NCI-H146 treated with DMSO at 0.1 percent for 48 hours (cell line): Measurements from ENCODE around the gene FRAS1.
"Not testable (repeated sequence)": the region's sequence is repeated elsewhere in the genome, so short reads cannot be mapped to it uniquely, and the experiment has no call there.

Source experiments
- DNase-seq: peaks from one replicate; lab custom pipeline; 2025; ENCODE audit not compliant: unreplicated experiment; lab: John Stamatoyannopoulos, UW

FRAS1 gene, protein sequence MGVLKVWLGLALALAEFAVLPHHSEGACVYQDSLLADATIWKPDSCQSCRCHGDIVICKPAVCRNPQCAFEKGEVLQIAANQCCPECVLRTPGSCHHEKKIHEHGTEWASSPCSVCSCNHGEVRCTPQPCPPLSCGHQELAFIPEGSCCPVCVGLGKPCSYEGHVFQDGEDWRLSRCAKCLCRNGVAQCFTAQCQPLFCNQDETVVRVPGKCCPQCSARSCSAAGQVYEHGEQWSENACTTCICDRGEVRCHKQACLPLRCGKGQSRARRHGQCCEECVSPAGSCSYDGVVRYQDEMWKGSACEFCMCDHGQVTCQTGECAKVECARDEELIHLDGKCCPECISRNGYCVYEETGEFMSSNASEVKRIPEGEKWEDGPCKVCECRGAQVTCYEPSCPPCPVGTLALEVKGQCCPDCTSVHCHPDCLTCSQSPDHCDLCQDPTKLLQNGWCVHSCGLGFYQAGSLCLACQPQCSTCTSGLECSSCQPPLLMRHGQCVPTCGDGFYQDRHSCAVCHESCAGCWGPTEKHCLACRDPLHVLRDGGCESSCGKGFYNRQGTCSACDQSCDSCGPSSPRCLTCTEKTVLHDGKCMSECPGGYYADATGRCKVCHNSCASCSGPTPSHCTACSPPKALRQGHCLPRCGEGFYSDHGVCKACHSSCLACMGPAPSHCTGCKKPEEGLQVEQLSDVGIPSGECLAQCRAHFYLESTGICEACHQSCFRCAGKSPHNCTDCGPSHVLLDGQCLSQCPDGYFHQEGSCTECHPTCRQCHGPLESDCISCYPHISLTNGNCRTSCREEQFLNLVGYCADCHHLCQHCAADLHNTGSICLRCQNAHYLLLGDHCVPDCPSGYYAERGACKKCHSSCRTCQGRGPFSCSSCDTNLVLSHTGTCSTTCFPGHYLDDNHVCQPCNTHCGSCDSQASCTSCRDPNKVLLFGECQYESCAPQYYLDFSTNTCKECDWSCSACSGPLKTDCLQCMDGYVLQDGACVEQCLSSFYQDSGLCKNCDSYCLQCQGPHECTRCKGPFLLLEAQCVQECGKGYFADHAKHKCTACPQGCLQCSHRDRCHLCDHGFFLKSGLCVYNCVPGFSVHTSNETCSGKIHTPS (N-terminal part only)

GRCh38 chr4:78057135-78057599, at the start of gene FRAS1:
Gene FRAS1 (plus strand): TSS chr4:78057323. CDS start chr4:78058010, 687 bp downstream.
- peak; percentile 72 for DNase-seq

- not testable (repeated sequence) for DNase-seq
These were observed 46.1 kb upstream of the FRAS1 start for GRCh38 chr4:78011003-78011402.

GRCh38 chr4:78014889-78015886, 41.9 kb upstream of the FRAS1 start:
- DNase-seq = peak; percentile 21

DNA sequence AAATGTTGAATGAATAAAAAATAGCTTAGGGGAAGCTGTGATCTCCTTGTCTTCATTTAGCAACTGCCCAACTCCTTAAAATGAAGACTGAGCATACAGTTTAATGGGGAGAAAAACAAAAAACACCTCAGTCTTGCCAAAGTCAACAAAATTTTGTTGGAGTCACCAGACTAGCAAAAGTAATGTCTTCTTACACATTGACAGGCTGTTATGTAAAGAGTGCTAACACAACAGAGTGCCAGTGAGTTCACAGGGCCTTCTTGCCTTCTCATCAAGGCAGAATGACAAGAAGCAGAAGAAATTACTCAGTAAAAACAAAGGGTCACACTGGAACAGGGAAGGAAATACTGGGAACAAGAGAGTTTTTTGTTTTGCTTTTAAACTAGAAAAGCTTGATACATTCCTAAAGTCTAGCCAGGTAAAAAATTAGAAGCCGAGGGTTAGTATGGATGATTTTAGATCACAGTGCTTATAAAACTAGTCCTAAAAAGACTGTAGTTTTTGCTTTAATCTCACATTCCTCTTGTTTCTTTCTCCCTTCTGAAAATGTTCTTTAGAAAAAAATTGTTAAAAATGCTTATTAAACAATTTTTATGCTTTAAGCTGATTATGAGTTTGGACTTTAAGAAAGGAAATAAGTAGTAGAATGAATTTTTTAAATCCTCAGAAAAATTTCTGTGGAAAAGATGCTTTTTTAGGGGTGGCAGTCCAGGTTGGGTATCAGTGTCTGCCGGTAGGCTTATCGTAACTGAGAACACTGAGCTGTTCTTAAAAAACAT, 38.7 kb upstream of the FRAS1 start:
- DNase-seq = no peak

GRCh38 chr4:78019414-78019813, 37.7 kb upstream of the FRAS1 start:
- no peak for DNase-seq

DNA sequence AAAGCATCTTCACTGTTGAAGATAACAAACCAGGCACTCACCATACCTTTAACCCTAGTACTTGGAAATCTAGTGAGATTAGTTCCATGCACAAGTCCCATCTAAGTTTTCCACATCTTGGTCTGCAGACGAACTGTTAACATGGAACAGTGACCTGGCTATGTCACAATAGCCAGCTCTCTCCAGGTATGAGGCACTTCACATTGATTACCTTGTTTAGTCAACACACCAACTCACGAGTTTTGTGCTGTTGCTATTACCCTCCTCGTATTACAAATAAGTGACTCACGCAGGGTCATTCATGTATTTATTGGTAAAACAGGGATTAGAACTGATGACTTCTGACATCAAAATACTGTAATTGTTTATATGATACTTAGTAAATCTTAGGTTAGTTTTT, 36.4 kb upstream of the FRAS1 start:
- DNase-seq = peak; percentile 15

GRCh38 chr4:78022517-78022916, 34.6 kb upstream of the FRAS1 start:
- DNase-seq = no peak

DNA sequence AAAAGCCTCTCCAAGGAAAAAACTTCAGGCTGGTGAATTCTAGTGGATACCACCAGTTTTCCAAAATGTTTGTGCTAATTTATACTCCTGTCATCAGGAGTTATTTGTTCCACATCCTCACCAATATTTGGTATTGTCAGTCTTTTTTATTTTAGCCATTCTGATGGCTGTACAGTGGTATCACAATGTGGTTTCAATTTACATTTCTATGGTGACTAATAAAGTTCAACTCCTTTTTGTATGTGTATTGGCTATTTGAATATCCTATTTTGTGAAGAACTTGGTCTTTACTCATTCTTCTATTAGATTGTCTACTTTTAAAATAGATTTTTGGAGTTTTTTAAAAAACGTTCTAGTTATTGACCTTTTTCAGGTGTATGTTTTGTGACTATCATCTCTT, 33.0 kb upstream of the FRAS1 start:
- no peak for DNase-seq

DNA sequence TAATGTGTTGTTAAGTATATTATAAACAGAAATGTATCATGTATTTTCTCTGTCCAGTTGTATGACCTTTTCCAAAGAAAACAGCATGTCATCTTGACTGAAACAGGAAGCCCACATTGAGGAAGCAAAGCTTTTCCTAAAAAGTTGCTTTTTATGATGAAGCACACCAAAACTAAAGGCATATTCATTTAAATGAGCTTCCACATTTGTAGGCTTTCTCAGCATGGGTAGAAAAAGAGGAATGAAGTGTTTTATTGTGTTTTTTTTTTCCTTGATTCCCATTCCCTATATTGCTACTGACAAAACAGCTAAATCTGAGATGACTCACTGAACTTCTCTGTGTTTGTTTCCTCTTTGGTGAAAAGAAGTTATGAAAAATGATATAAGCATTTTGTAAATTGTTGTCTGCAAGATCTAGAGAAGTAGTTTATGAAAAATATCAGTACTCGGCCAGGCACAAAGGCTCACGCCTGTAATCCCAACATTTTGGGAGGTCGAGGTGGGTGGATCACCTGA, 32.5 kb upstream of the FRAS1 start:
- no peak for DNase-seq

GRCh38 chr4:78031417-78031950, 25.6 kb upstream of the FRAS1 start:
- no peak for DNase-seq

DNA sequence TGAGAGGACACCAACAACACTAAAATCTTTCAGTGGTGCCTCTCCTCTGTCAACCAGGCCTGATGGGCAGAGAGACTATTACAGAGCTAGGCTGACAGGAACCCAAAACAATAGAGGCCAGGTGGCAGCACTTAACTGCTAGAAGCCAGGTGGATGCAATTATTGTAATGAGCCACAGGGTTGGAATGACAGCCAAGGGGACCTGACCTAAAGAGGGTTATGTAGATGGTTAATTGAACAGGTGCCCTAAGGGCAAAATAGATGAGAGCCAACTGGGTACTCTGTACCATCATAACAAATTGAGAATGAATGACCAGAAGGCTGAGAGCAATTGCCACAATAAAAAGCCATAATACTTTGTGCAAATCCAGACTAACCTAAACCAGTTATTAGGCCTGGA, 24.7 kb upstream of the FRAS1 start:
- DNase-seq = peak; percentile 99

DNA sequence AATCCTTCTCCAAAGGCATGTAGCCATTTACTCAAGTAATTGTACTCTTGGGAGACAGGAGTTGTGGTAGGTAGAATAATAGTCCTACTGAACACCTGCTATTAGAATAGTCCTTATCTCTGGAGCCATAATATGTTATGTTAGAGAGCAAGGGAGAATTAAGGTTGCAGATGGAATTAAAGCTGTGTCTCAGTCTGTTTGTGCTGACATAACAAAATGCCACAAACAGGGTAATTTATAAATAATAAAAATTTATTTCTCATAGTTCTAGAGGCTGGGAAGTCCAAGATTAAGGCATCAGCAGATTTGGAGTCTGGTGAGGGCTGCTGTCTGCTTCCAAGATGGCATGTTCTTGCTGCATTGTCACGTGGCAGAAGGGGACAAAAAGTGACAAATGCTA, 24.2 kb upstream of the FRAS1 start:
- no peak for DNase-seq

DNA sequence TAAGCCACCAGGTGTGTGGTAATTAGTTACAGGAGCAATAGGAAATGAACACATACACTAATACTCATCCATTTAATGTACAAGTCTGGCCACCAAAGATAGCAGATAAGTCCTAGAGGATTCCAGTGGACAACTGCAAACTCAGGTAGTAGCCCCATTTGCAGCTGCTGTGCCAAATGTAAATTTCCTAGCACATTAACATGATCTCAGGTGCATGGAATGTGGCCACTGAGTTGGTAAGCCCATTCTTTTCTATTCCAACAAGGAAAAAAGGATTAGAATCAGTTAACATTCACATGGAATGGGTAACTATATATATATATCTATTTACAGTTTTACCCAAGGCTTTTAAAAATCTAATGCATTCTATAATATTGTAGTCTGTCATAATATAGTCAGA, 23.3 kb upstream of the FRAS1 start:
- DNase-seq = no peak

DNA sequence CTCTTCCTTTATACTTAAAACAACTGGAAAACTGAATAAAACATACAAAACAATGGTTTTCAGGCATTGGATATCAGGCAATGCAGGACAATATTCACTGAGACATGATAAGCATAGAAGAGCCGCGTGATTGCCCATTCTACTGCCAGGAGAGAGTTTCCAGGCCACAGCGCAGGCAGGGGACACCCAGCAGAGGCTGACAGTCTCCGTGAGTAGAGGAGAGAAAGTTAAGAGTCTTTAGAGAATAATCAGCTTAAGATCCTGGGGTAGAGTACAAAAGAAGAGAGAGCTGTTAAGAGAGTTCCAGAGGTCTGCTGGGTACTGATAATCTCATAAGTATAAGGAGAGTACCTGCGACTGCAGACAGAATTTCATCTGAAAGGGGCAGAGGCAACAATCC, 18.4 kb upstream of the FRAS1 start:
- DNase-seq = no peak

GRCh38 chr4:78039678-78040077, 17.4 kb upstream of the FRAS1 start:
- DNase-seq = no peak

DNA sequence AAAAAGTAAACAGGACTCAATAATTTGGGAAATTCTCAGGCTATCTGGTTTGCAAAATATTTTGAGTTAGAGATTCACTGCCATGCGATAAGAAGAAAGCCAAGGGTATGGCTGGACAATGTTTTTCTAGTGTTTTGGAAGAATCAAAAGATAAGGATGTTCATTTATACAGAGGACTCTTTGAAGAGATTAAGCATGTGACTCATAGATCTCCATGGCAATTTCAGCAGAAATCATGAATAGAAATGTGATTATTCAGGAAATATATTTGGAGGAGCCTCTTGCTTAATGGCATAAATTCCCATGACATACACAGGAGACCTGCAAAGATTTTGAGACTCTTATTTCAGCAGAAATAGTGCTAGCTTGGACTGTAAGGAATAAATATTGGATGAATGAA, 16.7 kb upstream of the FRAS1 start:
- DNase-seq = no peak

GRCh38 chr4:78047366-78047765, 9.8 kb upstream of the FRAS1 start:
- DNase-seq = no peak

- peak; percentile 92 for DNase-seq
These were observed 626 bp upstream of the FRAS1 start for GRCh38 chr4:78056265-78057129.
